LNCaP clone FGC (cell line): ENCODE measurements around the gene MYCBPAP.
"Not testable (repeated sequence)": the region's sequence is repeated elsewhere in the genome, so short reads cannot be mapped to it uniquely, and the experiment has no call there.

Experiments
- DNase-seq: peaks from one replicate; pipeline ENCODE4 v3.0.0-alpha.2; 2011; ENCODE audit warnings: low read depth
- H3K4me3 ChIP-seq: 2 replicates; pipeline ENCODE4 v1.5.1; 2011; ENCODE audit warnings: mild to moderate bottlenecking, low read depth, low read length, control low read depth
- CTCF ChIP-seq: IDR thresholded peaks from 2 replicates; pipeline ENCODE4 v1.5.1; 2012; ENCODE audit warnings: mild to moderate bottlenecking; ENCODE audit not compliant: control insufficient read depth, insufficient read depth; ENCODE audit errors: extremely low read depth

The MYCBPAP gene

GRCh38 chr17:50472286-50472685 lies 36.0 kb upstream of the MYCBPAP start:
- DNase-seq, result no peak
- TF ChIP-seq CTCF, result no peak
- no peak overlapping the region for H3K4me3 ChIP-seq

- DNase-seq, H3K4me3 ChIP-seq: not testable (repeated sequence)
Measured at GRCh38 chr17:50472761-50473161, 35.5 kb upstream of the MYCBPAP start.

GRCh38 chr17:50473901-50474300 lies 34.3 kb upstream of the MYCBPAP start:
- H3K4me3 ChIP-seq, result no peak overlapping the region
- TF ChIP-seq CTCF, result no peak
- no peak for DNase-seq

- no peak overlapping the region for H3K4me3 ChIP-seq
- DNase-seq, result no peak
- TF ChIP-seq CTCF, result no peak
Measured at GRCh38 chr17:50474523-50474922, 33.7 kb upstream of the MYCBPAP start.

DNA sequence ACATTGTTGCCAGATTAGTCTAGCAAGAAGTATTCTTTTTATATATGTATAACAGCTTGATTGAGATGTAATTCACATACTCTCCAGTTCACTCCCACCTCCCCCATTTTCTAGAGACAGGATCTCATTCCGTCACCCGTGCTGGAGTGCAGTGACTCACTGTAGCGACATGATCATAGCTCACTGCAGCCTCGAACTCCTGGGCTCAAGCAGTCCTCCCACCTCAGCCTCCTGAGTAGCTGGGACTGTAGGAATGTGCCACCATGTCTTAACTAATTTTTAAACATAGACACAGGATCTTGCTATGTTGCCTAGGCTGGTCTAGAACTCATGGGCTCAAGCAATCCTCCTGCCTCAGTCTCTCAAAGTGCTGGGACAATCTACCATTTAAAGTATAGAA lies 32.9 kb upstream of the MYCBPAP start:
- H3K4me3 ChIP-seq, result no peak overlapping the region
- TF ChIP-seq CTCF, result no peak
- DNase-seq, result no peak

GRCh38 chr17:50475775-50476544 lies 32.3 kb upstream of the MYCBPAP start:
- not testable (repeated sequence) for H3K4me3 ChIP-seq, DNase-seq

- TF ChIP-seq CTCF, result no peak
- DNase-seq, result no peak
- no peak overlapping the region for H3K4me3 ChIP-seq
Measured at GRCh38 chr17:50476545-50477315, 31.5 kb upstream of the MYCBPAP start.

- TF ChIP-seq CTCF, result no peak
- H3K4me3 ChIP-seq, result peak overlapping the region; percentile 70
- no peak for DNase-seq
Measured at GRCh38 chr17:50477976-50478375, 30.3 kb upstream of the MYCBPAP start.
